Gastrocnemius medialis (tissue), 4 donors: ENCODE measurements around the gene LMAN2L.

Experiments used
- POLR2A ChIP-seq, 2 donors: fragments of 450-650 bp; IDR thresholded peaks; one replicate each; pipeline ENCODE4 v1.6.1; 2017; ENCODE audit warnings: antibody characterized with exemption in 2 of 2, mild to moderate bottlenecking in 2 of 2, moderate library complexity in 2 of 2
- TF ChIP-seq, protein P1 (sequence below), 5 experiments: fragments of 450-650 bp in 3 of 5; fragments of 200-600 bp in 2 of 5; sonication (generic) in 2 of 5; IDR thresholded peaks in 4 of 5; conservative IDR thresholded peaks in 1 of 5; 1 replicate in 4 of 5; 2 replicates in 1 of 5; pipeline ENCODE4 v1.5.1; 2016 to 2019; ENCODE audit warnings: antibody characterized with exemption in 5 of 5, mild to moderate bottlenecking in 3 of 5, moderate library complexity in 3 of 5

DNA sequence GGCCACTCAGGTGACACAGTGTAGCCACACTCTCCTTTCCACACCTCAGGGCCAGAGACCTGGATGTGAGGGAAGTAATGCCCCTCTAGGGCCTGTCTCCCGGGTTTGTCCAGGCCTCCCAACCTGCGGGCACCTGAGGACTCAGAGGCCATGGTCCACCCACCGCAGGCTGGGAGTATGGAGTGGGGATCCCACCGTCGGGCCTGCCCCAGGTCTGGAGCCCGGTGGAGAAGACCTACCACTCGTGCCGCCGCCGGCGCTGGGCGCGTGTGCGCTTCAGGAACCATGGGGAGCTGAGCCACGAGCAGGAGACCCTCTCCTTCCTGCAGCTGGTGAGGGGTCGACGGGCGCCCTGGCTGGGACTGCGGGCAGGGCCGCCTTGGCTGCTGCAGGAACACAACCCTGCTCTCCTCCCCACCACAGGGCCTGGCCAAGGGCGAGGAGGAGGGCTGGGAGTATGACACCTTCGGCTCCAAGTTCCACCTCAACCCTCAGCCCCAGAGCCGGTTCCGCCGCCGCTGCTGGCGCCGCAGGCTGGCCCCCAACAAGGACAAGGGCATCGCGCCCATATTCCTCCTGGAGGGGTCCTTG is 48.7 kb downstream of the LMAN2L start:
- TF ChIP-seq, protein P1, sequence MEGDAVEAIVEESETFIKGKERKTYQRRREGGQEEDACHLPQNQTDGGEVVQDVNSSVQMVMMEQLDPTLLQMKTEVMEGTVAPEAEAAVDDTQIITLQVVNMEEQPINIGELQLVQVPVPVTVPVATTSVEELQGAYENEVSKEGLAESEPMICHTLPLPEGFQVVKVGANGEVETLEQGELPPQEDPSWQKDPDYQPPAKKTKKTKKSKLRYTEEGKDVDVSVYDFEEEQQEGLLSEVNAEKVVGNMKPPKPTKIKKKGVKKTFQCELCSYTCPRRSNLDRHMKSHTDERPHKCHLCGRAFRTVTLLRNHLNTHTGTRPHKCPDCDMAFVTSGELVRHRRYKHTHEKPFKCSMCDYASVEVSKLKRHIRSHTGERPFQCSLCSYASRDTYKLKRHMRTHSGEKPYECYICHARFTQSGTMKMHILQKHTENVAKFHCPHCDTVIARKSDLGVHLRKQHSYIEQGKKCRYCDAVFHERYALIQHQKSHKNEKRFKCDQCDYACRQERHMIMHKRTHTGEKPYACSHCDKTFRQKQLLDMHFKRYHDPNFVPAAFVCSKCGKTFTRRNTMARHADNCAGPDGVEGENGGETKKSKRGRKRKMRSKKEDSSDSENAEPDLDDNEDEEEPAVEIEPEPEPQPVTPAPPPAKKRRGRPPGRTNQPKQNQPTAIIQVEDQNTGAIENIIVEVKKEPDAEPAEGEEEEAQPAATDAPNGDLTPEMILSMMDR (IDR thresholded peaks at IDR 0.05 in 4 of 5, conservative IDR thresholded peaks at IDR 0.05 in 1 of 5), result no peak
- TF ChIP-seq POLR2A (IDR thresholded peaks at IDR 0.05), result no peak
